ENCODE measurements around the gene PPP3CA.

The PPP3CA gene

GRCh38 chr4:101304916-101305315 lies 42.4 kb downstream of the PPP3CA start:
- H3K4me3 ChIP-seq (replicated peaks; ENCODE audit: low read depth, low read length), result no peak overlapping the region
- peak; percentile 9 for DNase-seq (ENCODE audit: extremely low read depth, low read depth)
- TF ChIP-seq CTCF (IDR thresholded peaks at IDR 0.05; ENCODE audit: low read depth, low read length, missing control alignments), result no peak

DNA sequence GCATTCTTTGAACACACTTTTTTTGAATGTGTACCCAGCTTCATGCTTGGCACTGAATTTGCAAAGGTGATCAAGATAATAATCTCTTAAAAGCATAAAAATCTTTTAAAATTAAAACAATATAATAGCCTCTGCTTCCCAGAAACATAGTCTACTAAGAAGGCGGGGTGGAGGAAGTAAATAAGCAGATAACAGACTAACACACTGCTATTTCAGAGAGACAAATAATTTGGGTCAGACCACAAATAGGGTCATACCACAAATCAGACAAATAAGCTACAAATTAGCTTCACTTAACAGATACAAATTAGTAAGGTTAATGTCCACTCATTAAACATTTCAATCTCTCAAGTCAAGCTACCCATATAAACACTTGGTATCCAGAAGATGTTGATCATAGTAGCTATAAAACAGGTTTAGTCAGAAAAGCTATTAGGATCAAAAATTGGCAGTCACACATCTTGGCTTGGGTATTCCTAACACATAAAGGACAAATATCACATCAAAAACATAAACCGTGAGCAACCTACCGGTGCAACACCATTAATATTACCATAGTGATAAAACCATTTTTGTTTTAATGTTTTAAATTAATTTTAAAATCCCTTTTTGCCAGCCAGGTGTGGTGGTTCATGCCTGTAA lies 47.3 kb downstream of the PPP3CA start:
- no peak for TF ChIP-seq CTCF (IDR thresholded peaks at IDR 0.05; ENCODE audit: low read depth, low read length, missing control alignments)

DNA sequence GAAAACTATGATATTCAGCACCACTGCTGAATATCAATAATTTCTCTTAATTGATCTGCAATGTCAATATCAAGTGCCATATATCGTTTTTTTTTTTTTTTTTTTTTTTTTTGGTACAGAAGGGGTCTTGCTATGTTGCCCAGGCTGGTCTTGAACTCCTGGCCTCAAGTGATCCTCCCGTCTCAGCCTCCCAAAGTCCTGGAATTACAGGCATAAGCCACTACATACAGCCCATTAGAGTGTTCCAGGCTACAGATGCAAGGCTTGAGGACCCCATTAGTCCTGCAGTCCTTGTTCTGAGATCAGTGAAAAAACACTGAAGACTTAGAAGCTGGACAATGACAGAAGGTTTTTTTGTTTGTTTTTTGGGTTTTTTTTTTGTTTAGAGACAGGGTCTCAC lies 48.3 kb downstream of the PPP3CA start:
- H3K4me3 ChIP-seq (replicated peaks; ENCODE audit: low read depth, low read length), result no peak overlapping the region
- no peak for DNase-seq (ENCODE audit: extremely low read depth, low read depth)
- no peak for TF ChIP-seq CTCF (IDR thresholded peaks at IDR 0.05; ENCODE audit: low read depth, low read length, missing control alignments)

More for the DNA sequence above, 47.3 kb downstream of the PPP3CA start:
- DNase-seq (ENCODE audit: extremely low read depth, low read depth), result no peak
- H3K4me3 ChIP-seq (replicated peaks; ENCODE audit: low read depth, low read length), result no peak overlapping the region

DNA sequence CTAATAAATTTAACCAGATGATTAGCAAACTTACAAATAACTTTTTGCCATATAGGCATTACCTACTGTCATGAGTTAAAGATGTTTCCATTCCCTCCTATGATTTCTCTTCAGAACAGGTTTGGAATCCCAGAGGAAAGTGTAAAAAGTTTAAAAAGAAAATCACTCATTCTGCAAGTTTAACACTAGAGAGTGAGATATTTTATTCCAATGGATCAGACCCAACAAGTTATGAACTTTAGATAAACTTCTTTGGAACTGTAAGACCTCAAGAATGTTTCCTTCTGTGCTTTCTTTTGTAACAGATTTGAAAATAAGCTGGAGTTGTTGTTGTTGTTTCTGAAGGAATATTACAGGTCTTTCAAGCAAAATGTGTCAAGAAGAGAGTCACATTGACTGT lies 51.6 kb downstream of the PPP3CA start:
- H3K4me3 ChIP-seq (replicated peaks; ENCODE audit: low read depth, low read length), result no peak overlapping the region
- no peak for DNase-seq (ENCODE audit: extremely low read depth, low read depth)
- no peak for TF ChIP-seq CTCF (IDR thresholded peaks at IDR 0.05; ENCODE audit: low read depth, low read length, missing control alignments)

DNA sequence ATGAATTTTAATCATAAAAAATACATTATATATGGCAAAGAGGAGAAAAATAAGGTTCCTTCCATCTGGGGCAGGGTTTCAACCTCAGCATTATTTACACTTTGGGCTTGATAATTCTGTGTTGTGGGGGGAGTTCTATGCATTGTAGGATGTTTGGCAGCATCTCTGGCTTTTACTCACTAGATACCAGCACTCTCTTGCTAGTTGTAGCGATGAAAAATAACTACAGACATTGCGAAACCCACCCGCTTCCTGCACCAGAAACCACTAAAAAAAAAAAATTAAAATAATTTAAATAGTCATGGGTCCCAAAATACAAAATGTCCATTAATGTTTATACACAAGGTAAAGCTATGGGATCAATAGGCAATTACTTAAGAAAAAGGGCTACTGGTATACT lies 52.7 kb downstream of the PPP3CA start:
- H3K4me3 ChIP-seq (replicated peaks; ENCODE audit: low read depth, low read length), result no peak overlapping the region
- TF ChIP-seq CTCF (IDR thresholded peaks at IDR 0.05; ENCODE audit: low read depth, low read length, missing control alignments), result no peak
- DNase-seq (ENCODE audit: extremely low read depth, low read depth), result no peak

DNA sequence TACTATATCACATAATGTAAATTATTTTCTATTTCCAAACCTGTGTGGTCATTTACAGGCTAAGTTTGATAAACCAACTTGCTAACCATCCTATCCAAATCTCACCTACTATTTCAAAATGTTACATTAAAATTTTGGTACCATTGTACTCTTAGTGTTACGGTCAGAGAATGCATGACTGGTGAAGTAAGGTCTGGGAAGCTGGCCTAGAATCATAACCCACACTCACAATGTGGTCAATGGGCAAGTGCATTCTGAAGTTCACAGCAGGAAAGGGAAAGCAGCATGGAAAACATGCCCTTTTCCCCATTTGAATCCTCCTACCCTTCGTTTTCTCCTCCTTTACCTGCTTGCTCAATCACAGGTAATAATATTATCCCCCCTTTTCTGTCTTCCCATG lies 54.4 kb downstream of the PPP3CA start:
- no peak for TF ChIP-seq CTCF (IDR thresholded peaks at IDR 0.05; ENCODE audit: low read depth, low read length, missing control alignments)
- no peak overlapping the region for H3K4me3 ChIP-seq (replicated peaks; ENCODE audit: low read depth, low read length)
- DNase-seq (ENCODE audit: extremely low read depth, low read depth), result no peak

- DNase-seq (ENCODE audit: extremely low read depth, low read depth), result no peak
- TF ChIP-seq CTCF (IDR thresholded peaks at IDR 0.05; ENCODE audit: low read depth, low read length, missing control alignments), result no peak
- no peak overlapping the region for H3K4me3 ChIP-seq (replicated peaks; ENCODE audit: low read depth, low read length)
These were observed 55.1 kb downstream of the PPP3CA start for GRCh38 chr4:101292214-101292613.
